Mammary epithelial cell (primary cell): ENCODE data around the gene PHLPP1.

ENCODE experiments used
- CTCF ChIP-seq, 2 donors: IDR thresholded peaks in 1 of 2; conservative IDR thresholded peaks in 1 of 2; 2 replicates each; pipeline ENCODE4 v1.5.1; 2011 to 2012; ENCODE audit warnings: inconsistent platforms in 2 of 2, low read length in 2 of 2, mild to moderate bottlenecking in 2 of 2, control low read depth in 1 of 2, low read depth in 1 of 2; ENCODE audit not compliant: insufficient read depth in 1 of 2; ENCODE audit errors: extremely low read depth in 1 of 2
- EZH2 ChIP-seq: IDR thresholded peaks from 2 replicates; pipeline ENCODE4 v1.6.1; 2012; ENCODE audit warnings: low read length, inconsistent platforms, borderline replicate concordance

GRCh38 chr18:62999921-63000320 lies 284.6 kb downstream of the PHLPP1 start:
- TF ChIP-seq EZH2 (no peak), CTCF (conservative IDR thresholded peaks at IDR 0.05 in 1 of 2, IDR thresholded peaks at IDR 0.05 in 1 of 2; ENCODE audit: extremely low read depth in 1 of 2, insufficient read depth in 1 of 2, low read depth in 1 of 2, low read length in 2 of 2) (no peak)
